Endothelial cell of umbilical vein (primary cell): ENCODE data around the gene CDC14B.

Experiments used
- CTCF ChIP-seq, 2 donors: IDR thresholded peaks; 1 replicate in 1 of 2; 2 replicates in 1 of 2; pipeline ENCODE4 v1.5.1; 2011; ENCODE audit warnings: low read length in 2 of 2, mild to moderate bottlenecking in 2 of 2, moderate library complexity in 2 of 2, control low read depth in 1 of 2, inconsistent platforms in 1 of 2, low read depth in 1 of 2; ENCODE audit not compliant: insufficient read depth in 1 of 2; ENCODE audit errors: extremely low read depth in 1 of 2
- MYC ChIP-seq: IDR thresholded peaks from one replicate; pipeline ENCODE4 v1.6.1; 2011; ENCODE audit warnings: mild to moderate bottlenecking, low read depth, low read length
- POLR2A ChIP-seq: IDR thresholded peaks from 2 replicates; pipeline ENCODE4 v1.6.1; 2012; ENCODE audit warnings: low read depth, mild to moderate bottlenecking, control low read depth, low read length
- POLR2AphosphoS5 ChIP-seq: IDR thresholded peaks from 2 replicates; pipeline ENCODE4 v1.6.1; 2012; ENCODE audit warnings: low read depth, mild to moderate bottlenecking, control low read depth, low read length, moderate library complexity; ENCODE audit not compliant: insufficient read depth

GRCh38 chr9:96626912-96627311 is 7.3 kb upstream of the CDC14B start:
- TF ChIP-seq MYC: no peak
- TF ChIP-seq CTCF (IDR thresholded peaks at IDR 0.05; ENCODE audit: extremely low read depth in 1 of 2, insufficient read depth in 1 of 2, low read depth in 1 of 2, low read length in 2 of 2): no peak
- no peak for TF ChIP-seq POLR2A
- TF ChIP-seq POLR2AphosphoS5: no peak
